ENCODE results near the gene FARP2.

DNA sequence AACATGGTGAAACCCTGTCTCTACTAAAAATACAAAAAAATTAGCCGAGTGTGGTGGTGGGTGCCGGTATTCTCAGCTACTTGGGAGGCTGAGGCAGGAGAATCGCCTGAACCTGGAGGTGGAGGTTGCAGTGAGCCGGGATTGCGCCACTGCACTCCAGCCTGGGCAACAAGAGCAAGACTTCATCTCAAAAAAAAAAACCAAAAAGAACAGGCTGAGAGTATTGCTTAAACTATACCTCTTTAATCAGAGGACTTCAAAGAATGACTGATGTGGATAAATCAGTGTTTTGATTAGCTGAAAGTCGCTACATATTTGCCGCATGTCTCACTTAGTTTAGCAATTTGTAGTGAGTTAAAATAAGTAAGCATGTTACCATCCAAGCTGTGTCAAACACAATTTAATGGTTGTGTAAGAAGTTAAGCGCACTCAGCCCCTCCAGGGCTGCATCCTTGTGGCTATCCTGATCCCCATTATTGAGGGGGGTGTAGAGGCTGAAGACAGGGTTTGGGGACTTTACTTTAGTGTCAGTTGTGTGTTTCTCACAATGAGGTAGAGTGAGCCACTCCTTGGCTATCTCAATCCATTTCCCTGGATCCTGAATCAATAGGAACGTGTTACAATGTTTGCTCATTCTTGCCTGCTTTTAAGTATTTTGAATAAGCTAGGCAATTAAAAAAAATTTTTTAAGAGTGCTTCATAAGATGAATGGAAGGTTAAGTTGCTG lies 11.0 kb upstream of the FARP2 start:
- TF ChIP-seq, protein P1, sequence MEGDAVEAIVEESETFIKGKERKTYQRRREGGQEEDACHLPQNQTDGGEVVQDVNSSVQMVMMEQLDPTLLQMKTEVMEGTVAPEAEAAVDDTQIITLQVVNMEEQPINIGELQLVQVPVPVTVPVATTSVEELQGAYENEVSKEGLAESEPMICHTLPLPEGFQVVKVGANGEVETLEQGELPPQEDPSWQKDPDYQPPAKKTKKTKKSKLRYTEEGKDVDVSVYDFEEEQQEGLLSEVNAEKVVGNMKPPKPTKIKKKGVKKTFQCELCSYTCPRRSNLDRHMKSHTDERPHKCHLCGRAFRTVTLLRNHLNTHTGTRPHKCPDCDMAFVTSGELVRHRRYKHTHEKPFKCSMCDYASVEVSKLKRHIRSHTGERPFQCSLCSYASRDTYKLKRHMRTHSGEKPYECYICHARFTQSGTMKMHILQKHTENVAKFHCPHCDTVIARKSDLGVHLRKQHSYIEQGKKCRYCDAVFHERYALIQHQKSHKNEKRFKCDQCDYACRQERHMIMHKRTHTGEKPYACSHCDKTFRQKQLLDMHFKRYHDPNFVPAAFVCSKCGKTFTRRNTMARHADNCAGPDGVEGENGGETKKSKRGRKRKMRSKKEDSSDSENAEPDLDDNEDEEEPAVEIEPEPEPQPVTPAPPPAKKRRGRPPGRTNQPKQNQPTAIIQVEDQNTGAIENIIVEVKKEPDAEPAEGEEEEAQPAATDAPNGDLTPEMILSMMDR (IDR thresholded peaks at IDR 0.05), result no peak
- TF ChIP-seq ZFX (IDR thresholded peaks at IDR 0.05; ENCODE audit: borderline replicate concordance), result no peak
